Measurements from ENCODE around the gene ORM1.
"Not testable (repeated sequence)": the region's sequence is repeated elsewhere in the genome, so short reads cannot be mapped to it uniquely, and the experiment has no call there.

Gene ORM1

GRCh38 chr9:114328357-114328820, 5.5 kb downstream of the ORM1 start:
- not testable (repeated sequence) for DNase-seq

- not testable (repeated sequence) for DNase-seq
These were observed 6.2 kb downstream of the ORM1 start for GRCh38 chr9:114328937-114329624.

GRCh38 chr9:114329625-114330022, 6.7 kb downstream of the ORM1 start, which contains the start of gene ORM2:
Gene ORM2 (plus strand): TSS chr9:114329869. CDS start chr9:114329905, 36 bp downstream.
- not testable (repeated sequence) for DNase-seq

GRCh38 chr9:114330636-114331035, 7.7 kb downstream of the ORM1 start:
- DNase-seq: no peak

- DNase-seq: not testable (repeated sequence)
These were observed 8.6 kb downstream of the ORM1 start for GRCh38 chr9:114331229-114332195.

- DNase-seq: not testable (repeated sequence)
These were observed 9.7 kb downstream of the ORM1 start for GRCh38 chr9:114332474-114333040.

- not testable (repeated sequence) for DNase-seq
These were observed 10.8 kb downstream of the ORM1 start for GRCh38 chr9:114333718-114334117.

GRCh38 chr9:114334490-114334889, 11.6 kb downstream of the ORM1 start:
- DNase-seq: no peak

- DNase-seq: no peak
These were observed 12.8 kb downstream of the ORM1 start for GRCh38 chr9:114335745-114336144.

GRCh38 chr9:114336157-114336556, 13.3 kb downstream of the ORM1 start:
- no peak for DNase-seq

GRCh38 chr9:114336699-114337395, 13.9 kb downstream of the ORM1 start:
- DNase-seq: no peak

GRCh38 chr9:114338187-114338586, 15.3 kb downstream of the ORM1 start:
- DNase-seq: no peak

GRCh38 chr9:114339130-114339908, 16.4 kb downstream of the ORM1 start:
- peak; percentile 33 for DNase-seq

- no peak for DNase-seq
These were observed 18.4 kb downstream of the ORM1 start for GRCh38 chr9:114341152-114341830.

- no peak for DNase-seq
These were observed 19.1 kb downstream of the ORM1 start for GRCh38 chr9:114341991-114342390.

GRCh38 chr9:114342755-114343440, 20.0 kb downstream of the ORM1 start:
- DNase-seq: no peak

GRCh38 chr9:114343471-114344187, 20.7 kb downstream of the ORM1 start:
- no peak for DNase-seq

- DNase-seq: no peak
These were observed 21.3 kb downstream of the ORM1 start for GRCh38 chr9:114344188-114344566.

- no peak for DNase-seq
These were observed 21.8 kb downstream of the ORM1 start for GRCh38 chr9:114344692-114345091.

GRCh38 chr9:114345493-114346065, 22.7 kb downstream of the ORM1 start:
- DNase-seq: no peak

Data from activated CD4-positive, alpha-beta T cell treated with anti-CD3 and anti-CD28 coated beads for 1 hour (primary cell).